GM18517 (cell line): ENCODE measurements around the gene CABCOCO1.

ENCODE experiments used
- ATAC-seq: cut with Tn5 transposase; IDR thresholded peaks from one replicate; pipeline ENCODE4 v1.9.1; 2021; ENCODE audit warnings: mild to moderate bottlenecking, moderate library complexity; ENCODE audit not compliant: unreplicated experiment

The CABCOCO1 gene

GRCh38 chr10:61779950-61780659 is 117.4 kb downstream of the CABCOCO1 start:
- no peak for ATAC-seq

GRCh38 chr10:61780732-61781131 is 118.0 kb downstream of the CABCOCO1 start:
- no peak for ATAC-seq

- ATAC-seq = no peak
Observed at GRCh38 chr10:61781969-61782403, 119.3 kb downstream of the CABCOCO1 start.

- no peak for ATAC-seq
Observed at GRCh38 chr10:61784354-61785133, 121.8 kb downstream of the CABCOCO1 start.

- no peak for ATAC-seq
Observed at GRCh38 chr10:61785473-61786105, 122.9 kb downstream of the CABCOCO1 start.

GRCh38 chr10:61786728-61787127 is 124.0 kb downstream of the CABCOCO1 start:
- ATAC-seq = peak; percentile 99

GRCh38 chr10:61787170-61787569 is 124.4 kb downstream of the CABCOCO1 start:
- no peak for ATAC-seq

- no peak for ATAC-seq
Observed at GRCh38 chr10:61789031-61789430, 126.3 kb downstream of the CABCOCO1 start.

- no peak for ATAC-seq
Observed at GRCh38 chr10:61791216-61791615, 128.5 kb downstream of the CABCOCO1 start.

- ATAC-seq = no peak
Observed at GRCh38 chr10:61792097-61792716, 129.5 kb downstream of the CABCOCO1 start.

- no peak for ATAC-seq
Observed at GRCh38 chr10:61792921-61793320, 130.2 kb downstream of the CABCOCO1 start.

- no peak for ATAC-seq
Observed at GRCh38 chr10:61793760-61794703, 131.3 kb downstream of the CABCOCO1 start.

- ATAC-seq = no peak
Observed at GRCh38 chr10:61795147-61795546, 132.4 kb downstream of the CABCOCO1 start.

- no peak for ATAC-seq
Observed at GRCh38 chr10:61795551-61795950, 132.8 kb downstream of the CABCOCO1 start.

- no peak for ATAC-seq
Observed at GRCh38 chr10:61796785-61797184, 134.1 kb downstream of the CABCOCO1 start.

- no peak for ATAC-seq
Observed at GRCh38 chr10:61797304-61798153, 134.8 kb downstream of the CABCOCO1 start.

- no peak for ATAC-seq
Observed at GRCh38 chr10:61798713-61799112, 136.0 kb downstream of the CABCOCO1 start.

- ATAC-seq = no peak
Observed at GRCh38 chr10:61801484-61801883, 138.8 kb downstream of the CABCOCO1 start.

- ATAC-seq = no peak
Observed at GRCh38 chr10:61803269-61803668, 140.5 kb downstream of the CABCOCO1 start.
